GM23248 (cell line): Measurements from ENCODE around the gene CASZ1. TPM values are rescaled to one million over a fixed set of nuclear protein-coding genes. Genes with fewer than 3 reads are reported as not detected.

Source experiments
- DNase-seq: peaks from one replicate; pipeline ENCODE4 v3.0.0-alpha.2; 2015
- H2AFZ ChIP-seq: fragments of 200-600 bp; sonication (generic); 2 replicates; pipeline ENCODE4 v1.6.1; 2016; ENCODE audit warnings: antibody characterized with exemption
- H3F3A ChIP-seq: fragments of 200-600 bp; sonication (generic); 2 replicates; pipeline ENCODE4 v1.6.1; 2016; ENCODE audit warnings: mild to moderate bottlenecking, antibody characterized with exemption, mixed run types; ENCODE audit not compliant: insufficient read depth
- H3K27ac ChIP-seq: fragments of 200-600 bp; sonication (generic); 2 replicates; pipeline ENCODE4 v1.5.1; 2016; ENCODE audit warnings: mild to moderate bottlenecking
- H3K27me3 ChIP-seq: fragments of 200-600 bp; sonication (generic); replicated peaks from 2 replicates; pipeline ENCODE4 v1.6.1; 2016; ENCODE audit warnings: mild to moderate bottlenecking; ENCODE audit not compliant: insufficient read depth
- H3K36me3 ChIP-seq: fragments of 200-600 bp; sonication (generic); 2 replicates; pipeline ENCODE4 v1.6.1; 2016; ENCODE audit warnings: low read depth, mild to moderate bottlenecking
- H3K4me1 ChIP-seq: fragments of 200-600 bp; sonication (generic); 2 replicates; pipeline ENCODE4 v1.6.1; 2016; ENCODE audit warnings: mild to moderate bottlenecking; ENCODE audit not compliant: insufficient read depth
- H3K4me2 ChIP-seq: fragments of 200-600 bp; sonication (generic); one replicate; pipeline ENCODE4 v1.6.1; 2016; ENCODE audit warnings: mild to moderate bottlenecking; ENCODE audit not compliant: unreplicated experiment
- H3K4me3 ChIP-seq: fragments of 200-600 bp; sonication (generic); 2 replicates; pipeline ENCODE4 v1.5.1; 2016; ENCODE audit warnings: mild to moderate bottlenecking
- H3K79me2 ChIP-seq: fragments of 200-600 bp; sonication (generic); 2 replicates; pipeline ENCODE4 v1.6.1; 2016; ENCODE audit warnings: mild to moderate bottlenecking; ENCODE audit not compliant: insufficient read depth
- H3K9ac ChIP-seq: fragments of 200-600 bp; sonication (generic); 2 replicates; pipeline ENCODE4 v1.6.1; 2016; ENCODE audit warnings: mild to moderate bottlenecking
- H3K9me2 ChIP-seq: fragments of 200-600 bp; sonication (generic); 2 replicates; pipeline ENCODE4 v1.6.1; 2016; ENCODE audit warnings: mixed run types, mild to moderate bottlenecking, moderate library complexity; ENCODE audit not compliant: insufficient read depth
- H3K9me3 ChIP-seq: fragments of 200-600 bp; sonication (generic); one replicate; pipeline ENCODE4 v1.6.1; 2017; ENCODE audit warnings: low read depth
- H4K20me1 ChIP-seq: fragments of 200-600 bp; sonication (generic); 2 replicates; pipeline ENCODE4 v1.6.0; 2016; ENCODE audit not compliant: insufficient read depth
- EZH2 ChIP-seq: fragments of 200-600 bp; sonication (generic); IDR thresholded peaks from 2 replicates; pipeline ENCODE4 v1.6.1; 2018; ENCODE audit warnings: antibody characterized with exemption, mild to moderate bottlenecking; ENCODE audit not compliant: insufficient read depth, poor library complexity, severe bottlenecking
- EZH2phosphoT487 ChIP-seq: fragments of 200-600 bp; sonication (generic); IDR thresholded peaks from 2 replicates; pipeline ENCODE4 v1.6.1; 2018; ENCODE audit warnings: antibody characterized with exemption, moderate library complexity, mild to moderate bottlenecking, low read depth; ENCODE audit not compliant: insufficient read depth
- WGBS, 2 experiments: methylation state at CpG; one replicate each; pipeline ENCODE4 v1.1.6; 2015 to 2017; ENCODE audit warnings: low lambda C conversion rate in 2 of 2, low coverage in 1 of 2; ENCODE audit errors: missing lambda C conversion rate in 2 of 2; 5-methylcytosine and 5-hydroxymethylcytosine counted together
- in situ Hi-C: fragments of 300-500 bp; cut with MboI; formaldehyde crosslinking; loops from 2 replicates; pipeline ENCODE4 v1.15.0; 2020
- polyA plus RNA-seq: library from polyadenylated mRNA; unstranded; fragments of >200 nt; fragmentation: Nextera tagmentation; extraction: Ambion mirVana; gene quantifications from 2 replicates; pipeline ENCODE4 v1.2.1, GENCODE V29; 2016
- total RNA-seq: library from RNA; depleted of rRNA; stranded (reverse); fragments of >200 nt; shearing (Covaris generic); gene quantifications from 2 replicates; pipeline ENCODE4 v1.2.3, GENCODE V29; 2014

The CASZ1 gene
- total and polyA plus RNA-seq, 2 experiments from 2014 or later, result 0.11 to 0.54 TPM

DNA sequence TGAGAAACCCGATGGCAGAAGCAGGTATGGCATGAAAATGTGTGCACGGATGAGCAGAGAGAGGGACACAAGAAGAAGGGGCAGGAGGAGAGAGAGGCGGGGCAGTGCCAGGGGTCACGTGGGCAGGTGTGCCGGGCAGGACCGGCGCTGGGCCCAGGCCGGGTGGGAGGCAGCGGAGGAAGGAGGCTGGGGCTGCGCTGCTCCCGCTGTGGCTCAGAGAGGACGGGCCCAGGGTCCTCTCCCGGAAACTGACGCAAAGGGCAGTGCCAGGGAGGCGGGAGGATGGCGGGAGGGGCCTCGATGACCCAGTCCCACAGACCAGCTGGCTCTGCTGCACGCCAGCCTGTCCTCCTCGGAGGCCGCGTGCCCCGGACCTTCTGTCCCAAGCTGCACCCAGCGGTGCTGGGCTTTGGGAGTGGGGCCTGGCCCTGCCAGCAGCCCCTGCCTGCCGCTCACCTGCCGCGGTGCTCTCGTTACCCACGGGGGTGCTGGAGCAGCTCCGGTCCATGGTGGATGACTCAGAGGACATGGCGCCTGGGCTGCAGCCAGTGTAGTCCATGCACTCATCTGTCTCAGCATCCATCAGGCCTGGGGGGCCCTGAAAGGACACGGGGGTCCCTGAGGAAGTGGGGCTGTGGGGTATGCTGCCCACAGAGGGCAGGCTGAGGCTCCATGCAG lies 153.9 kb downstream of the CASZ1 start:
- H3K9ac ChIP-seq, result no peak overlapping the region
- DNase-seq, result no peak
- no peak overlapping the region for H3K27ac ChIP-seq
- no peak overlapping the region for H3K4me3 ChIP-seq
- H3K36me3 ChIP-seq, result no peaks in the 10 kb centered on the region
- no peaks in the 10 kb centered on the region for H3F3A ChIP-seq
- no peaks in the 10 kb centered on the region for H3K9me3 ChIP-seq
- H3K27me3 ChIP-seq, result no peaks in the 10 kb centered on the region
- H4K20me1 ChIP-seq, result no peaks in the 10 kb centered on the region
- H2AFZ ChIP-seq, result no peak overlapping the region
- no peaks in the 10 kb centered on the region for H3K4me1 ChIP-seq
- no peaks in the 10 kb centered on the region for H3K79me2 ChIP-seq
- no peaks in the 10 kb centered on the region for H3K9me2 ChIP-seq
- H3K4me2 ChIP-seq, result no peak overlapping the region
- 87 to 88% methylated on average over 21 to 31 of the region's 31 CpGs for WGBS, 2 experiments
- in situ Hi-C loops, result no loop called here
- TF ChIP-seq EZH2 (no peak), EZH2phosphoT487 (no peak)

- Histone ChIP-seq H3K4me3 (no peak overlapping the region), H2AFZ (no peak overlapping the region), H3K4me1 (no peaks in the 10 kb centered on the region), H3K79me2 (no peaks in the 10 kb centered on the region), H3K36me3 (no peaks in the 10 kb centered on the region), H4K20me1 (no peaks in the 10 kb centered on the region), H3K4me2 (no peak overlapping the region), H3K27me3 (no peaks in the 10 kb centered on the region), H3K9me2 (no peaks in the 10 kb centered on the region), H3K27ac (no peak overlapping the region), H3K9me3 (no peaks in the 10 kb centered on the region), H3F3A (no peaks in the 10 kb centered on the region), H3K9ac (no peak overlapping the region)
- TF ChIP-seq EZH2 (no peak), EZH2phosphoT487 (no peak)
- DNase-seq, result no peak
- in situ Hi-C loops, result no loop called here
- WGBS, 2 experiments, result 87 to 100% methylated on average over 5 to 24 of the region's 24 CpGs
Observed at GRCh38 chr1:10641976-10642375, 154.5 kb downstream of the CASZ1 start.

GRCh38 chr1:10640843-10641553 lies 155.4 kb downstream of the CASZ1 start:
- H2AFZ ChIP-seq, result no peak overlapping the region
- H3K9me2 ChIP-seq, result no peaks in the 10 kb centered on the region
- 92 to 95% methylated on average over 15 to 16 of the region's 16 CpGs for WGBS, 2 experiments
- no peaks in the 10 kb centered on the region for H4K20me1 ChIP-seq
- no peaks in the 10 kb centered on the region for H3K9me3 ChIP-seq
- no peak for TF ChIP-seq EZH2
- TF ChIP-seq EZH2phosphoT487, result no peak
- in situ Hi-C loops, result no loop called here
- no peak for DNase-seq
- no peak overlapping the region for H3K4me3 ChIP-seq
- no peaks in the 10 kb centered on the region for H3K79me2 ChIP-seq
- H3K4me2 ChIP-seq, result no peak overlapping the region
- 0 out of 2 replicates have a peak, but pooled peaks cover under 1% of the 10 kb centered on the region for H3K4me1 ChIP-seq
- no peak overlapping the region for H3K27ac ChIP-seq
- H3K27me3 ChIP-seq, result no peaks in the 10 kb centered on the region
- H3K36me3 ChIP-seq, result no peaks in the 10 kb centered on the region
- H3F3A ChIP-seq, result no peaks in the 10 kb centered on the region
- no peak overlapping the region for H3K9ac ChIP-seq

DNA sequence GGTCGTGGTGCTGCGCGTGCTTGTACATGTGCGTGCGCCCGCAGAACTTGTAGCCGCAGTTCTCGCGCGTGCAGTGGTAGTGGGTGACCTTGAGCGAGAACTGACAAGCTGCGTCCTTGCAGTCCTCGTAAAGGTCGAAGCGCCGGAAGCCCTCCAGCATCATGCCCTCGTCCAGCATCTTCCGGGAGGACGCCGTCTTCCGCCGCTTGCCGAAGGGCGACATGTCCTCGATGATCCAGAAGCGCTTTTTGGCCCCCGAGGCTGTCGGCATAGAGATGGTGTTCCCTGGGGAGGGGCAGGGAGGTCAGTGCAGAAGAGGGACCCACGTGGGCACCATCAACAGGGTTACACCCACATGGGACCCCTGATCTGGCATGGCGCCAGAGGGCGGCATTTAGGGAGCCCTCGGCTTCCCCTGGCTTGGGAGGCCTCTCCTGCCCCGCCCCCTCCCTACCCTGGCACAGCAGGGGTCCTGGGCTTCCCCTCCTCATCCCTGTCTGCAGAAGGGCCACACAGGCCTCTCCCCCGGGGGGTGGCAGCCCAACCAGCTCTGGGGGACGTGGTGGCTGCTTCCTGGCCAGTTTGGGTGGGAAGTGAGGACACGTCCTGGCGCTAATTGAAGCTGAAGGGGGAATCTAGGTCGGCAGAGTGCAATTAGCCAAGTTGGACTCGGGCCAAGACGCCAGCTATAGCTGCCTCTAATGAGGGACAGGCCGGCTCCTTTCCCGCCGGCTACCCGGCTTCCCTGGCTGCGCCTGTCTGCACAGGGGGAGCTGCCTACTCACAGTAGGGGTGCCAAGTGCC lies 156.5 kb downstream of the CASZ1 start:
- TF ChIP-seq EZH2phosphoT487 (no peak), EZH2 (no peak)
- in situ Hi-C loops, result no loop called here
- Histone ChIP-seq H3K4me2 (no peak overlapping the region), H3K4me1 (peaks cover 9% of the 10 kb centered on the region), H3K79me2 (no peaks in the 10 kb centered on the region), H4K20me1 (no peaks in the 10 kb centered on the region), H3K36me3 (no peaks in the 10 kb centered on the region), H3K9ac (no peak overlapping the region), H3K27ac (no peak overlapping the region), H3K27me3 (no peaks in the 10 kb centered on the region), H2AFZ (no peak overlapping the region), H3K9me2 (no peaks in the 10 kb centered on the region), H3F3A (no peaks in the 10 kb centered on the region), H3K9me3 (no peaks in the 10 kb centered on the region), H3K4me3 (no peak overlapping the region)
- no peak for DNase-seq
- 60 to 68% methylated on average over 43 to 45 of the region's 45 CpGs for WGBS, 2 experiments
